NCI-H2227 (cell line): ENCODE data around the gene VAMP5.
A peak's percentile ranks its signal among the peaks of the same experiment; 100 is the strongest.
"Not testable (repeated sequence)": the region's sequence is repeated elsewhere in the genome, so short reads cannot be mapped to it uniquely, and the experiment has no call there.

Experiments used
- DNase-seq: peaks from one replicate; lab custom pipeline; 2025; ENCODE audit not compliant: unreplicated experiment; lab: John Stamatoyannopoulos, UW

The VAMP5 gene

GRCh38 chr2:85600951-85601770, 16.9 kb downstream of the VAMP5 start:
- DNase-seq: no peak

- DNase-seq: peak; percentile 75
Observed at GRCh38 chr2:85601771-85602475, 17.7 kb downstream of the VAMP5 start.

DNA sequence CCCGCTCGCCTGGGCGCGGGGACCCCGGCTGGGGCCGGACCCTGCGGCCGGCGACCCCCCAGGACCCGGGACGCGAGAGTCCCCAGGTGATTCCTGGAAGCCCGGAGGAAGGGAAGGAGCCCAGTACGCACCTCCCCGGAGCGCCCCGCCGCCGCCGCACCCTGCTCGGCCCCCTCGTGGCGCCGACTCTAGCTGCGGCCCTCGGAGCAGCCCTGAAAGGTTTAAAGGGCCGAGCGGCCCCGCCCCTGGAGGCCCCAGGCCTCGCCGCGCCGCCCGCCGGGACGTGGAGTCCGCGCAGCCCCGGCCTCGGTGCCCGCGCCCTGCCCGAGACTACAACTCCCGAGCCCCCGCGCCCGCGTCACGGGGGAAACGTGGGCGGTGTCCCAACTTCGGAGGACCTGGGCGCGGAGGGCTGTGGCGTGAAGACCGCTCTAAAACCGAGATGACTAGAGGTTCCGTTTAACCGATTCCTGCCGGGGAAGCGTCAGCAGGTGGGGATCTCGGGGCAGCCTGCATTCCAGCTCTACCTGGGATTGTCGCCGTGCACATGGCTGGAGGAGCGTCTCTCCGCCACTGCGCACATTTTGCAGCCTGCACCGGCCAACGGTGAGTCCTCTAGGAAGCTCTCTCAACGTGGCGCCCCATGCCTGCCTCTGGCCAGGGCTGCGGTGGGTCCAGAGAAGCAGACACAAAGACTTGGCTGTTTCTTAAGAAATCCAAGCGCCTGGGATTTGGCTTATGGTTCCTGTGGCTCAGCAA, 18.4 kb downstream of the VAMP5 start, which contains the start of gene TMEM150A:
Gene TMEM150A, minus strand, starts transcription at position 223 of the 759 bp plus-strand sequence. CDS start 750 bp downstream, outside the sequence.
- DNase-seq: peak; percentile 96

DNA sequence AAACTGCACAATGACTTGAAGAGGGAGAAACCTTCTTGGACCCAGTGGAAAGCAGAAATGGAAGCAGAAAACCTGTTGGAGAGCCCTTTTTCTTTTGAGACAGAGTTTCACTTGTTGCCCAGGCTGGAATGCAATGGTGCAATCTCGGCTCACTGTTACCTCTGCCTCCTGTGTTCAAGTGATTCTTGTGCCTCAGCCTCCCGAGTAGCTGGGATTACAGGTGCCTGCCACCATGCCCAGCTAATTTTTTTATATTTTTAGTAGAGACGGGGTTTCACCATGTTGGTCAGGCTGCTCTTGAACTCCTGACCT, 19.9 kb downstream of the VAMP5 start:
- DNase-seq: not testable (repeated sequence)

- no peak for DNase-seq
Observed at GRCh38 chr2:85604568-85605339, 20.5 kb downstream of the VAMP5 start.

GRCh38 chr2:85605406-85606115, 21.3 kb downstream of the VAMP5 start:
- DNase-seq: peak; percentile 55

GRCh38 chr2:85606116-85606455, 21.9 kb downstream of the VAMP5 start:
- peak; percentile 55 for DNase-seq

GRCh38 chr2:85607268-85608215, 23.3 kb downstream of the VAMP5 start:
- no peak for DNase-seq

GRCh38 chr2:85611217-85611704, 27.0 kb downstream of the VAMP5 start:
- peak; percentile 72 for DNase-seq

DNA sequence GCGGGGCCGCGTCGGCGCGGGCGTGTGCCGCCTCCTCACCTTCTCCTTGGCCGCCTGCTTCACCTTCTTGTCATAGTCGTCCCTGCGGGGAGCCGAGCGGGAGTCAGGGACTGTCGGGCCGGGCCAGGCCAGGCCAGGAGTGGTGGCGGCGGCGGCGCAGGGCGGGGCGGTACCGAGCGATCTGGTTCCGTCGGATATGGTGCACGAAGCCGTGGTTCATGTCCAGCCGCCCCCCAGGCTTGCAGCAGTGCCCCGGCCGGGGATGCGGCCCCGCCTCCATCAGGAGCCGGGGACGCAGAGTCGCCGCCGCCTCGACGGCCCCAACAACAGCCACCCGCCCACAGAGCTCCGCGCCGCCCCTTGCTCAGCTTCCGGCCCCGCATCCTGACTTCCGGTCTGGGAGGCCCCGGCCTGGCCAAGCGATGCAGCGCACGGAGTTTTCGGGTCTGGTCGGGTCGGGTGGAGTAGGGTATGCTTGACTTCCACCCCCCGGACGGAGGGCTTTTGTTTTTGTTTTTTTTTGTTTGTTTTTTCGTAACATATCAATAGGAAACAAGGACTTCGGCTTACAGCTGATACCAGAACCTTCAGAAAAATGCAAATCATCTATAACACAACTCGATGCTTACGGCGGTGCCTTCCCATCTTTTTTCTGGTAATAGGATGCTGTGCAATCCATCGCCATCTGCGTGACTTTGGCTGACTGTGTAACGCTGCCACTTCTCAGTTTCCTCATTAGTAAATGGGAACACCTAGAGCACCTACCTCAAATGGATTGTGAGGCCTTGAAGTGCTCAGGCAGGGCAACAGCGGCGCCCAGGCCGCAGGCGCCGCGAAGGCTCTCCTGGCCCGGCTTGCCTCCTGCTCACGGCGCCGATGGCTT, 27.7 kb downstream of the VAMP5 start, which contains the start of gene C2orf68:
Gene C2orf68, minus strand, starts transcription at position 362 of the 883 bp plus-strand sequence. Its CDS starts 82 bp downstream, at position 280.
- DNase-seq: peak; percentile 94

- no peak for DNase-seq
Observed at GRCh38 chr2:85613717-85614515, 29.7 kb downstream of the VAMP5 start.

GRCh38 chr2:85614757-85615156, 30.5 kb downstream of the VAMP5 start:
- not testable (repeated sequence) for DNase-seq

- no peak for DNase-seq
Observed at GRCh38 chr2:85615413-85615728, 31.1 kb downstream of the VAMP5 start.

DNA sequence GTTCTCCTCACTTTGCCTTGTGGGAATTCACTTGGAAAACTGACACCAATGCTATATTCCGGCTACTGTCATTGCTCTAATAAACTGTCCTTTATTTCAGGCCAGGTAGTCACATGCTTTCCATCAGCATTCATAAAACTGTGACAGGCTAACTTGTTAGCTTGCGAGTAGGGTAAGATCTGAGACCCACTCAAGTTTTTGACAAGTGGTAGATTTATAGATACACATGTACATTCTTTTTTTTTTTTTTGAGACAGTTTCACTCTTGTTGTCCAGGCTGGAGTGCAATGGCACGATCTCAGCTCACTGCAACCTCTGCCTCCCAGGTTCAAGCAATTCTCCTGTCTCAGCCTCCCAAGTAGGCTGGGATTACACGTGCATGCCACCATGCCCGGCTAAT, 33.5 kb downstream of the VAMP5 start:
- DNase-seq: not testable (repeated sequence)

DNA sequence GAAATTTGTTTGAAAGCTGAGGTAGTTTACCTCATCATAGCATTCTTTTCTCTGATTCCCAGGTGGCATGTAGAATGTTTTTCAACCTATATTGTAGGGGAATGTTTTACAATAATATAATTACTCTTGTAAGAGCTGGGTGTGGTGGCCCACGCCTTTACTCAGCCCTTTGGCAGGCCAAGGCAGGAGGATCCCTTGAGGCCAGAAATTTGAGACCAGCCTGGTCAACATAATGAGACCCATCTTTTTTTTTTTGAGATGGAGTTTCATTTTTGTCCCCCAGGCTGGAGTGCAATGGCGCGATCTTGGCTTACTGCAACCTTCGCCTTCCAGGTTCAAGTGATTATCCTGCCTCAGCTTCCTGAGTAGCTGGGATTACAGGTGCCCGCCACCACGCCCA, 35.4 kb downstream of the VAMP5 start:
- DNase-seq: no peak

DNA sequence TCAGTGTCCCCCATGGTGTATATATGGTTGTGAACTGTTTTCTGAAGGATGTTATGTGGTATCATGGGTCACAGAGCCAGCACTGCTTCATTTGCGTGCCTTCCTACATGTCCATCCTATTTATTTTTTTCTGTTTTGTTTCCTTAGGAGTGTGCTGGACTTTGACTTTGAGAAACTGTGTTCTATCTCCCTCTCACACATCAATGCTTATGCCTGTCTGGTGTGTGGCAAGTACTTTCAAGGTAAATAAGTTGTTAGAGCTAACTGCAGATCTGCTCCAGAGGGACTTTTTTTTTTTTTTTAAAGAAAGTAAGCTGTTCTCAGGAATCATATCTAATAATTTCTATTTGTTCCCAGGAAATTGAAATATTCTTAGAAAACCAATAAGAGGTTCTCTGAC, 37.1 kb downstream of the VAMP5 start:
- no peak for DNase-seq

DNA sequence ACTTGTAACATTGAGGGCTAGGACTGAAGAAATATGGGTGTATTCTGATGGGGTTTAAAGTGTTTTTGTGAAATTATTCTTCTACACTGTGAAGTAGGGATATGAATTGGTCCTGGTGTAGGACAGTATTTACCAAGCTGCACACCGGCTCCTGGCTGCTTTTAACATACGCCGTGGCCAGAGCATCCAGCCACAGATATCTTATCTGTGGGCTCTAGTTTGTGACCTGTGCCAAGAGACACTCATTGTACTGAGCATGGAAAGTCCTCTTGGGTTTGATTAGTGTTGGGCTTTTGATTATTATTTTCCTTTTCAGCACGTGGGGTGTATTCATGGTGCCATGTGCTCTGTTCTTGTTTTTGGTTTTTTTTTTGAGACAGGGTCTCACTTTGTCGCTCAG, 39.8 kb downstream of the VAMP5 start:
- DNase-seq: no peak
